NCI-H446 treated with DMSO at 0.1 percent for 48 hours (cell line): Measurements from ENCODE around the gene PRR15L.
A peak's percentile ranks its signal among the peaks of the same experiment; 100 is the strongest.
"Not testable (repeated sequence)": the region's sequence is repeated elsewhere in the genome, so short reads cannot be mapped to it uniquely, and the experiment has no call there.

ENCODE experiments used
- DNase-seq: peaks from one replicate; lab custom pipeline; 2025; lab: John Stamatoyannopoulos, UW

The PRR15L gene

GRCh38 chr17:47957591-47958490 is at the start of gene PRR15L:
Gene PRR15L (minus strand): TSS chr17:47957883. CDS start chr17:47953234, 4,649 bp downstream.
- DNase-seq: no peak

GRCh38 chr17:48006936-48007709 is 49.4 kb upstream of the PRR15L start:
- no peak for DNase-seq

- no peak for DNase-seq
Observed at GRCh38 chr17:48004983-48005382, 47.3 kb upstream of the PRR15L start.

- peak; percentile 96 for DNase-seq
Observed at GRCh38 chr17:48003417-48004151, 45.9 kb upstream of the PRR15L start.

- DNase-seq: peak; percentile 86
Observed at GRCh38 chr17:48002916-48003416, 45.3 kb upstream of the PRR15L start.

GRCh38 chr17:48002266-48002915 is 44.7 kb upstream of the PRR15L start:
- DNase-seq: peak; percentile 28

- not testable (repeated sequence) for DNase-seq
Observed at GRCh38 chr17:48001657-48002056, 44.0 kb upstream of the PRR15L start.

- no peak for DNase-seq
Observed at GRCh38 chr17:48001197-48001596, 43.5 kb upstream of the PRR15L start.

- no peak for DNase-seq
Observed at GRCh38 chr17:47999582-47999981, 41.9 kb upstream of the PRR15L start.

GRCh38 chr17:47998044-47998443 is 40.4 kb upstream of the PRR15L start:
- DNase-seq: no peak

- DNase-seq: no peak
Observed at GRCh38 chr17:47997586-47997985, 39.9 kb upstream of the PRR15L start.

- no peak for DNase-seq
Observed at GRCh38 chr17:47996201-47996600, 38.5 kb upstream of the PRR15L start.

- no peak for DNase-seq
Observed at GRCh38 chr17:47995241-47995935, 37.7 kb upstream of the PRR15L start.

GRCh38 chr17:47994724-47995123 is 37.0 kb upstream of the PRR15L start:
- no peak for DNase-seq

- DNase-seq: no peak
Observed at GRCh38 chr17:47993964-47994363, 36.3 kb upstream of the PRR15L start.

GRCh38 chr17:47993031-47993564 is 35.4 kb upstream of the PRR15L start:
- DNase-seq: no peak

- DNase-seq: no peak
Observed at GRCh38 chr17:47992216-47992615, 34.5 kb upstream of the PRR15L start.

- no peak for DNase-seq
Observed at GRCh38 chr17:47990962-47991731, 33.5 kb upstream of the PRR15L start.

- DNase-seq: no peak
Observed at GRCh38 chr17:47989700-47990099, 32.0 kb upstream of the PRR15L start.

GRCh38 chr17:47989159-47989558 is 31.5 kb upstream of the PRR15L start:
- DNase-seq: no peak
